ENCODE data around the gene PRUNE1.

Gene PRUNE1

DNA sequence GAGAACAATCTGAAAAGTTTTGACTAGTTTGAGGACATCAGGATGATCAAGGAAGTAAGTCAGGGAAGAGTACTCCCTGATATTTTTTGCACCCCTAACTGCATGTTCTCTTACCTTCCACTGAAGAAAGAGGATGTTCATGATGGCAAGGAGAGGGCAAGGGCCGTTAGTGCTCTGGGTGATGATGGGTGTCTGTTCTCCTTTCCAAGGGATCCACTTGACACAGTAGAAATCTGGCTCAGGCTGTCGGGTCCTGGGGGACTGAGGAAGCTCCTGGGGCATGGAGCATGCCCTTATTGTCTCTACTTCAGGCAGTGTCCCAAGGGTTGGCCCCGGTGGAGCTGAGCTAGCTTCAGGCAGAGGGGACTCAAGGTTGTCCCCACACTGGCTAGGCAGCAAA is 6.2 kb upstream of the PRUNE1 start:
- intact Hi-C loops (cut with DNase I) = no loop called here
- DNase-seq = no peak

DNA sequence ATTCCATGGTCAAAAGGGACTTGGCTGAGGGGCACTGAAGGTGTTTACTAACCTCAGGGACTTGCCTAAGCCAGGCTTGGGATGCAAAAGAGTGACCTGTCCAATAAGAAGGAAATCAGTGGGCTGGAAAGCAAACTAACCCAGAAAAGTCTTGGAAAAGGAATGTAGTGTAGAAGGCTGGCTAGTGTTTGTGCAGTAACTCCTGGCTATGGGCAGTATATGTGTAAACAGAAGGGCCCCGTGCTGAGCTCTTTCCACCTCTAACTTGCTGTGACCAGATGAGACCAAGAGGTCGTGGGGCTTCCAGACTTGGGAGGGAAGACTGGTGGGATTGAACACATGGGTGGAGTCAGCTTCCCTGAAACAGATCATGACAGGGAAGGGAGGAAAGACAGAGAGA is 5.6 kb upstream of the PRUNE1 start:
- intact Hi-C loops (cut with DNase I) = no loop called here
- DNase-seq = no peak

DNA sequence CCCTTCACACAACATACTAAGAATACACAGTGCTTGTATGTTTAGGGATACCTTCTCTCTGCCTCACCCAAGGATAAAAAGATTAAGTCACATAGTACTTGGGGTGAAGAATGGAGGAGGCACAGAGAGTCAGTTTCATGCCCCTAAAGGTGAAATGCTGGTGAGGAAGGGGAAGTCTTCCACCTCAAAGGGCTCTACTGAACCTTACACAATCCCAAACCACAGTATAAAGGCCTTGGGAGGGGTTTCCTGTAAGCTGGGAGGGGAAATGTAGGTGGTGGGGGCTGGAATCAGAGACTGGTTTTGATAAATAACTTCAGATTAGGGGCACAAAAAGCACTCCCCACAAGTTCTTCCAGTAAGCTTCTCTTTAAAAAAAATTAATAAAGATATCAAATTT is 5.1 kb upstream of the PRUNE1 start:
- intact Hi-C loops (cut with DNase I) = no loop called here
- no peak for DNase-seq

DNA sequence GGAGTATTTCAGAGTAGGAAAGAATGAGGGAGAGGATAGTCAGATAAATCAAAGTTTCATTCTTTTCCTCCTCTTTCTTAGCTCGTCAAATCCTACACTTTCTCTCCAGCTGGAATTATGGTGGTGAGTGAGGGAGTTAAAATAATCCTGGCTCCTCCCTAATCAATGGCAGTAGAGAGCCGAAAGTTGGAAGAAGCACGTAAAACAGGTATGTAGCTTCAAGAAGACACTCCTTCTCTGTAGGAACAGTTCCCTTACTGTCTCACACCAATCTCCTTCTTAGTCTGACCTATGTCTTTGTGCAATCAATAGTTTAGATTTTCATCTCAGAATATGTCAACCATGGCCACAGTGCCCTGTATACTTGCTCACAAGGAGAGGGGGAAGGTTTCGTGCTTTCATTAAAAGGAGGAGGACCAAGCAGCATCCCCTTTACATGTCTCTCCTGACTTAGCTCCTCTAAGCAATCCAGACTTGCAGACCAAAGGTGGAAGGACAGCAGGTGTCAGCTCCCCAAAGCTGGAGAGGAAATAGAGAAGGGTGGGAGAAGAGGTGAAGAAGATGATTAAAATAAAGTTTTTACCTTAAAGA is 2.4 kb upstream of the PRUNE1 start:
- intact Hi-C loops (cut with DNase I) = loop anchor here (5.0 kb wide), 1 partner anchor 41 kb away; the partner anchor contains the start of gene C1orf56

DNA sequence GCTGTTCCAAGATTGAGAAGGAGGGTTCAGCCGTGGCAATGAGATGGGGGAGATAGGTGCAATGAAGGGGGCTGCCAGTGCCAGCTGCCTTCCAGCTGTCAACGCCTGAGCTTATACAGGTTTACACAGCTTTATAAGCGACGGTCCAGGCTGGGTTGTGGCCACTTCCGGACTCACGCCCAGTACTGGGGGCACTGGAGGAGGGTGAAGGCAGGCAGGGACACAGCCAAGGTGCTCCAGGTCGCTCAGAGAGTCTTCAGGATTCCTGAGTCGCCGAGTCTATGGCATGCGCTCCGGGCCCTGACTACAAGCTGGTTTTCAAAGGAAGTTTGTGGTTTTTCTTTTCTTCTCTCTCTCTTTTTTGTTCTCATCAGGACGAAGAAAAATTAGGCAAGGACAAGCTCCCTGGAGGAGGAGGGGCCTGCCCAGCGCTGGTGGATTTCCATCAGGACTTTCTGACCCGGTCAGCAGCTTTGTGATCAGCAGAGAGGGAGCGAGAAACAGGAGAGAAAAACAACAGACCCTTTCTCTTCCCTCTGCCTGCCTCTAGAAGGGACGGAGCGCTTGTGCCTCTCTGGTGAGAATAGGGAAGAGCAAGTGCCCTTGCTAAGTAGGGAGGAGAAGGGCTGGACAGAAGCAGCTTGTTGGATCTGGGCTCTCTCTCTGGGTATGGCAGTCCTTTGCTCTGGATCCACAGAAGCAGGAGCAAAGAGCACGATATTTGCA is 1.8 kb upstream of the PRUNE1 start, which contains the start of gene MINDY1:
Gene MINDY1, minus strand, starts transcription at position 576 of the 726 bp plus-strand sequence. CDS start 4,285 bp downstream, outside the sequence.
- DNase-seq = peak; percentile 43 to 96 (median 75)
- intact Hi-C loops (cut with DNase I) = loop anchor here (5.0 kb wide), 1 partner anchor 41 kb away; the partner anchor contains the start of gene C1orf56

More for the DNA sequence above, 2.4 kb upstream of the PRUNE1 start:
- DNase-seq = no peak

DNA sequence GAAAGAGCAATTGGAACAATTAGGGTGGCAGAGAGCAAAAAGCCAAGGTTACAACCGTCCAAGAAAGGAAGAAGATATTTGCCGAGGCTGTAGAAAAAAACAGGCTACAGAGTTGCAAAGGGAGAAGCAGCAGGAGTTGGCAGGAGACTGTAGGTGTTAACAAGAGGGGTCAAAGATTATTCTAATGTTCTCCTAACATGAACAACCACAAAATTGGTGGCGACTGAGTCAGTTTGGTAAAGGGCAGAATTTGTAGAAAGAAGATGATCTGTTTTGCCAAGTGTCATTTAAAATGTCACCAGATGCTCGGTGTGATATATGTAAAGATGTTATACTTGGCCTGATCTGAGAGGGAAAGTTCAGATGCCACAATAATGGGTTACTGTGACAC is 401 bp upstream of the PRUNE1 start:
- intact Hi-C loops (cut with DNase I) = loop anchor here (5.0 kb wide), 1 partner anchor 39 kb away; the partner anchor contains the start of gene C1orf56
- DNase-seq = no peak

DNA sequence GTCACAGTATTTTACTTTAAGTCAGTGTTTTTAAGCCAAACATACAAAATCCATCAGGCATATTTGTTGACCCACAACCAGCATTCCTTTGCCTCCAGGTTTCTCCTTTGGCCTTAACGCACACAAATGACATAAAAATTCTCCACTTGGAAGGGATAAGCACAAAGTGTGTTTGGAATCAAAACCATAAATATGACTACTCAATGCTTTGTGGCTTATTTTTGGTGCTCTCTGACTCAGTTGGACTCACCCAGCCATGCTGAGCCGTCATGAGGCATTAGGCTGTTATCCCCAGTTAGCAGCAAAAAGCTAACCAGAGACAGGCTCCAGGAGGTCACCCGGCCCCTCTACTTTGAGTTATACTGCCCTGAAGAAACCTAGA is 948 bp downstream of the PRUNE1 start:
- intact Hi-C loops (cut with DNase I) = loop anchor here (5.0 kb wide), 1 partner anchor 38 kb away; the partner anchor contains the start of gene C1orf56

DNA sequence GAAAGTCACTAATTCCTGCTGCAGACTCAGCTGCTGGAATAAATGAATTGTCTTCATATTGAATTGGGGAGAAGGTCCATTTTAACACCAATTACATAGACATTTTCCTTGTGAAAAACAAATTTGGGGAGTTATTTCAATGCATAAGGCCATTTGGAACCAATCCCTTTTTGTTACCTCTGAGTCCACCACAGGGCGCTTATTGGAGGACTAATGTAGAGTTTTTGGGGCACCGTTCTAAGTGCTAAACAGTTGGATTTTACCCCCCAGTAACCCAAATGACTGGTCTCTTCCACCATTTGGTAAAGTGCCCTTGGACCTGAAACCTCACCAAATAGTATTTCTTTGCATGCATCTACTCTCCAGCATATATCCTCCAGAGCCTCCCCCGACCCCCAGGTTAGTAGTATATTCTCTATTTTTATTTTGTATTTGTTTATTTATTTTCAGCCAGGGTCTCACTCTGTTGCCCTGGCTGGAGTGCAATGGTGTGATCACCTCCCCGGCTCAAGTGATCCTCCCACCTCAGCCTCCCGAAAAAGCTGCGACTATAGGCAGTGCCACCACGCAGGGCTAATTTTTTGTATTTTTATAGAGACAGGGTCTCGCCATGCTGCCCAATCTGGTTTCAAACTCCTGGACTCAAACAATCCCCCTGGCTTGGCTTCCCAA is 1.6 kb downstream of the PRUNE1 start:
- DNase-seq = no peak
- intact Hi-C loops (cut with DNase I) = loop anchor here (5.0 kb wide), 1 partner anchor 37 kb away; the partner anchor contains the start of gene C1orf56

More for the DNA sequence above, 948 bp downstream of the PRUNE1 start:
- no peak for DNase-seq

DNA sequence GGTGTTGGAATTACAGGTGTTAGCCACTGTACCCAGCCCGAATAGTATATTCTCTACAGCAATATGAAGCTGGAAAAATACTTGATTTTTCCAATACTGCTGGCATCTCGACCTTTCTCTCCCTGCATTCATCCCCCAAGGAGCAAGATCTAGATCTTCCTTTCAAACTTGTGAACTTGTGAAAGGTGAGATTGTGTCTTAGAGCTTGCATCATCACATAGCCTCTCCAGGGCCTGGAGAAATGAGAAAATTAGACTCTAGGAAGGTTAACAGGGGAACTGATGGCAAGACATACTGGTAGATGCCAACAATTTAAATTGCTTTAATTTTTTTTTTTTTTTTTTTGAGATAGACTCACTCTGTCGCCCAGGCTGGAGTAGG is 2.1 kb downstream of the PRUNE1 start:
- intact Hi-C loops (cut with DNase I) = no loop called here
- no peak for DNase-seq

DNA sequence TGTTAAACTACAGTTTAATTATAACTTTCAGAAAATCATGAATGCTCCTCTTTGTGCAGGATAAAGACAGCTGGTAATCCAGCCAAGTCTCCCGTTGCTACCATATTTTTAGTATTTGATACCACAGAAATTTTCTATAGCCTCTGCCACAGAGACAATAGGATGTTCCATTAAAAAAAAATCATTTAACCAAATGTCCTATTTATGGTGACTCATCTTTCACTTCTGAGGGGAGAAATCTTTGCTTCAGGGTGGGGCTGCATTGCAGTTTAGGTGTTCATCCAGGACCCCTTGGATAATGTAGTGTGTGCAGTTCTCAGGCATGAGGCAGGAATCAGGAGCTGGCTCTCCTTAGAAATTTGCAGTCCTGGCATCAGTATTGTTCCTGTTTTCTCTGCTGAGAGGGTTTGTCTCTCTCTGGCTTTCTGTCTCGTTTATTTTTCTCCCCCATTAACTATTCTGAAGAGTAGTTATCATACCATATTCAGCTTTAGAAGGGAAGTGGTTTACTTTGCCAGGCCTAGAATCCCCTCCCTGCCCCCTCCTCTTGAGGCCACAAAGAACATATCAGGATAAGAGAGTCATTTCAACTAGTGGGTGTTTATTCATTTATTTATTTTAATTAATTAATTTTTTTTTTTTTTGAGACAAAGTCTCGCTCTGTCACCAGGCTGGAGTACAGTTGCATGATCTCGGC is 3.1 kb downstream of the PRUNE1 start:
- DNase-seq = peak in 1 of 10 donors; percentile 15
- intact Hi-C loops (cut with DNase I) = no loop called here

DNA sequence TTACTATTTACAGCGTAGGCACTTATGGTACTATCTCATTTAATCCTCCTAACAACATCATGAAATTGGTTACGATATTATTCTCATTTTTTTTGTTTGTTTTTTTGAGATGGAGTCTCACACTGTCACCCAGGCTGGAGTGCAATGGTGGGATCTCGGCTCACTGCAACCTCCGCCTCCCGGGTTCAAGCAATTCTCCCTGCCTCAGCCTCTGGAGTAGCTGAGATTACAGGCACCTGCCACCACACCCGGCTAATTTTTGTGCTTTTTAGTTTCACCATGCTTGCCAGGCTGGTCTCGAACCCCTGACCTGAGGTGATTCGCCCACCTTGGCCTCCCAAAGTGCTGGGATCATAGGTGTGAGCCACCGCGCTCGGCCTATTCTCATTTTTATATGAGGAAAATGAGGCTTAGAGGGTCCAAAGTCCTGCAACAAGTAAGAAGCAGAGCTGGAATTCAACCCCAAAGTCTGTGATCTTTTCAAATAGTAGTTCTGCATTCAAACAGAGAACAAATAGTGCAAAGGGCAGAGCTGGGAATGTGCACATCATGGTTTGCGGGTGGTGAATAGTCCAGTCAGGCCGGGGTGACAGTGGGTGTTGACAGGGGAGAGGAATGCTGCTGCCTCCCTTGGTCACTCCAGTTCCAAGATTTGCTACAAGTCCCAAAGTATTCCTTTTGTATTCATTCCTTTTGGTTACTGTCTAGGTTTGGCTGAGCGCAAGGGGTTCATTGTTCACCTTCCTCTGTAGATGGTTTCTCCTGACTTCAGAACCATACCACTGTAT is 4.6 kb downstream of the PRUNE1 start:
- intact Hi-C loops (cut with DNase I) = no loop called here
- DNase-seq = peak in 1 of 10 donors; percentile 26

DNA sequence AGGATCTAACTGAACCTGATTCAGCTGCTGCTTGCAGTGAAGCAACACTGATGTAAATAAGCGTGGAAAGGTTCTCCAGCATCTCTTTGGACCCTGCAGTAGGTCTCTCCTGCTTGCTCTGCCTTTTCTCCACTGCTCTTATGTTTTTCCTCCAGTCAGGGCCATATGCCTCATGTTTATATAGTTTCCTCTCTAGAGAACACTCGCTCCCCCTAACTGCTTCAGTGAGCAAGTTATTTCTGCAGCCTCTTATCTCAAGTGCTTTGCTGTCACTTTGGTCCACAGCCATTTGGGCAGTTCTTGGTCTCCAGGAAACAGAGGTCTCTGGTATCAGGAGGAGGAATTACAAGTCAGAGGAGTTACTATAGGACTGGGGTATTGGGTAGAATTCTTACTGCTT is 5.3 kb downstream of the PRUNE1 start:
- peak in 1 of 10 donors; percentile 11 for DNase-seq
- intact Hi-C loops (cut with DNase I) = no loop called here

DNA sequence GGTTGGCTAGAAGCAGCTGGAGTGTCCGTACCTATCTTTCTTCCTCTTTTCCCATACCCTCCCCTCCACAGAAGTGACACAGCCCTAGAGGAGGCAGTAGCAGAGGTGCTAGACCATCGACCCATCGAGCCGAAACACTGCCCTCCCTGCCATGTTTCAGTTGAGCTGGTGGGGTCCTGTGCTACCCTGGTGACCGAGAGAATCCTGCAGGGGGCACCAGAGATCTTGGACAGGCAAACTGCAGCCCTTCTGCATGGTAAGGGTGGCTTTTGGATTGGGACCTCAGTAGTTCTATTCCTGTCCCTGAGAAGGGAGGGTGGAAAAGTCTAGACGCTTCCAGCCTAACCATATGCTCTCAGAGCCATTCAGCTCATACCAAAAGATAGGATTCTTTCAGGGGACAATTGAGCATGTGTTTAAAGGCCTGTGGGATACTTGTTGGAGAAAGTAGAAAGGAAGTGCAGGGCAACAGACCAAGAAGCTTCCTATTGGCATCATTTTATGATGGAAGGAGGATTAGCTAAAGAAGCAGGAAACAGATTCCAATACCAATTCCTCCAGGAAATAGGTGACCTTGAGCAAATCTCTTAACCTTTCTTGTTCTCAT is 16.4 kb downstream of the PRUNE1 start:
- peak; percentile 36 to 95 (median 79) for DNase-seq
- intact Hi-C loops (cut with DNase I) = loop anchor here (5.0 kb wide), 1 partner anchor 133 kb away; the partner anchor contains the start of gene TNFAIP8L2

DNA sequence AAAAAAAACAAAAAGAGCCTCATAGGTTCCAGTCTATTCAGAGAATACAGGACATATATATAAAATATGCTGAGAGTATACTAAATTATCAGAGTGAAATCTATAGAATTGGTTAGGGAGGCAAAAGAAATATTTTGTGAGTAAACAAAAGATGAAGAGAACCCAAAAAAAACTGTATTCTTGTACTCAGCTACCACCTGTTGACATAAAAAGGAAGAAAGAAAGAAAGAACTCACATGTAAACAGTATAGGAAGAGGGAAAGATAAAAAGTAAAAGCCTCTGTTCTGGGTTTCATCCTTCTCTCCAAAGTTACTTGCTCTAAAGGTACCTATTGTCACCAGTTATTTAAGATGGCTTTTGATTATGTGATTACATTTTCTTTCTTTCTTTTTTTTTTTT is 18.2 kb downstream of the PRUNE1 start:
- DNase-seq = no peak
- intact Hi-C loops (cut with DNase I) = no loop called here

DNA sequence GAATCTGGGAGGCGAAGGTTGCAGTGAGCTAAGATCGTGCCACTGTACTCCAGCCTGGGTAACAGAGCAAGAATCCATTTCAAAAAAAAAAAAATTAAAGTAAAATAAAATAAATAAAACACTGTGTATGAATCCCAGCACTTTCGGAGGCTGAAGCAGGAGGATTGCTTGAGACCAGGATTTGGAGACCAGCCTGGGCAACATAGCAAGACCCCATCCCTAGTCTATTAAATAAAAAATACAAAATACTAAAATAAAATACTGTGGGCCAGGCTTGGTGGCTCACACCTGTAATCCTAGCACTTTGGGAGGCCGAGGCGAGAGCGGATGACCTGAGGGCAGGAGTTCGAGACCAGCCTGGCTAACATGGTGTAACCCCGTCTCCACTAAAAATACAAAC is 23.9 kb downstream of the PRUNE1 start:
- DNase-seq = no peak
- intact Hi-C loops (cut with DNase I) = no loop called here

DNA sequence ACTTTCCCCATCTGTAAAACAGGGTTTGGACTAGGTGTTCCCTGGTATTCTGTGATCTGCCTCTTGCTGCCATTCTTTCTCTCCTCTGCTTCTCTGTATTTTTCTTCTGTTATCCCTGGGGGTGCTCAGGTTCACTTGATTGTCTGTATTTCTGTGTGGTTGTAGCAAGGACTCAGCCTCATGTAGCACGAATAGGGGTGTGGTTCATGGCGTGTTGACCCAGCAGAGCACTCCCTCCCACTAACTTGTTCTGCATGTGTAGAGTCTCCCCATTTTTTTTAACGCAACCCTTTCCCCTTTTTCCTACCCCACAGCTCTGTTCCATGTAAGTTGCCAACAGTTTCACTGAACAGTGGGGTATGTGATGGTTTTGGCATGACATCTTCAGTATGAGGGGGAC is 26.9 kb downstream of the PRUNE1 start:
- no peak for DNase-seq
- intact Hi-C loops (cut with DNase I) = no loop called here

DNA sequence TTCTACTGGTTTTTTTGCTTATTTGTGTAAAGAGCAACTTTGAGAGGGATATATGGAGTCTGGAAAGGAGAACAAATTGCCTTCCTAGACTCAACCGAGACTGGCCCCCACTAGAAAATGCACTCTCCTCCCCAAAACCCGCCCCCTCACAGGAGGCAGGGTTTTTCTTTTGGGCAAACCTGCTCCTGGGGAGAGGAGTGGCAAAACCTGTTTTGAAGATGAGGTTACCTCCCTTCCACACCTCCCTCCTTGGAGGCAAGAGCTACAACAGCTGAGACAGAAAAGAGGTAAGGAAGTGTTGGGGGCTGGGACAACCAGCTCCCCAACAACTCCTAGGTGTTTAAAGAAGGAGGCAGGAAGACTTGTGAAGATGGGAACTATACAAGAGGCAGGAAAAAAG is 28.1 kb downstream of the PRUNE1 start, which contains the start of gene BNIPL:
Gene BNIPL, plus strand, starts transcription at position 231 of the 400 bp plus-strand sequence. Its CDS starts 140 bp downstream, at position 371.
- intact Hi-C loops (cut with DNase I) = no loop called here
- DNase-seq = no peak

DNA sequence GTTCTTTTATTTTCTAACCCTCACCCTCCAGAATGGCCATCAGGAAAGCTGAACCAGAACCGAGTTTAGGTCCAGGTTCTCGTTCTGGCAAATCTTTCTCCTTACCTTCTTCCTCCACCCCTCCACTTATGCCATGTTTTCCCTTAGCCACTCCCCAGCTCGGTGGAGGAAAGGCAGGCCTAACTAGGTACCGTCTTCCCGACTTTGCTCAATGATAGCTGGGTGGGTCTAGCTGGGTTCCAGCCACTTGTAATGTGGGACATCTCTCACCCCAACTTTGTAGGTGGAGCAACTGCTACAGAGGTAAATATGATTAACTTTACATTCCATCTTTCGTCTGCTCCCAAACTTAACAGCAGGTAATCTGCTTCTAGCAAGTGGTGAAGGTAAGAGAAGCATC is 28.8 kb downstream of the PRUNE1 start:
- intact Hi-C loops (cut with DNase I) = no loop called here
- no peak for DNase-seq

DNA sequence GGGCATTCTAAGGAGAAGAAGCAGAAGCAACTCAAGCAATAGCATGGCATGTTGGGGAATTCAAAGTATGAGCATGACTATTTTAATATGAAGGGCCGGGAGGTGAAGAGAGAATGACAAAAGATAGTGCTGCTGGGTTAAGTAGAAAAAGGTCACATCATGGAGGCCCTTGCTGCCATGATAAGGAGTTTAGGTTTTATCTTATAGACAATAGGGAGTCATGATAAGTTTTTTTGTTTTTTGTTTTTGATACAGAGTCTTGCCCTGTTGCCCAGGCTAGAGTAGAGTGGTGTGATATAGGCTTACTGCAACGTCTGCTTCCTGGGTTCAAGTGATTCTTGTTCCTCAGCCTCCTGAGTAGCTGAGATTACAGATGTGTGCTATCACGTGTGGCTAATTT is 31.3 kb downstream of the PRUNE1 start:
- DNase-seq = no peak
- intact Hi-C loops (cut with DNase I) = no loop called here

Measured in posterior cingulate gyrus (tissue), 11 donors.